Fibroblast of skin of right biceps (primary cell): ENCODE measurements around the gene STK39.

Experiments
- DNase-seq: peaks from one replicate; pipeline ENCODE4 v3.0.0-alpha.2; 2013

The STK39 gene

DNA sequence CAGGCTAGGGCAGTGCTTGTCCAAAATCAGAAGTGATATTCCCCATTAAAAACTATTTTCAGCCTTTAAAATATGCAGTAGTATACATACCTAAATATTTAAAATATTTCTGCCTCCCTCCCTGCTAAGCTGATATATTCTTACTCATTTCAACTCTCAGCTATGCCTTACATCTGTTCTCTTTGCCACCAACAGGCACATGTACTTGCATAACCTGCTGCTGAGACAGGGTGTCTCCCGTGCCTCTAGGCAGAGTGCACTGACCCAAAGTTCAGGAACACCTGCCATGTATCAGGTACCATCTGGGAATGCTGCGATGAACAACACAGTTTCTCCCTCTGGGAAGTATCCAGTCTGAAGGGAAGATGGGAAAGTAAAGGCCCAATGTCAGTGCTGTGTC is 91.7 kb downstream of the STK39 start:
- no peak for DNase-seq

GRCh38 chr2:168155046-168155445 is 92.3 kb downstream of the STK39 start:
- DNase-seq = no peak

- DNase-seq = no peak
Observed at GRCh38 chr2:168152902-168153530, 94.4 kb downstream of the STK39 start.

- no peak for DNase-seq
Observed at GRCh38 chr2:168149986-168150385, 97.4 kb downstream of the STK39 start.

- peak; percentile 12 for DNase-seq
Observed at GRCh38 chr2:168149150-168149974, 98.0 kb downstream of the STK39 start.

DNA sequence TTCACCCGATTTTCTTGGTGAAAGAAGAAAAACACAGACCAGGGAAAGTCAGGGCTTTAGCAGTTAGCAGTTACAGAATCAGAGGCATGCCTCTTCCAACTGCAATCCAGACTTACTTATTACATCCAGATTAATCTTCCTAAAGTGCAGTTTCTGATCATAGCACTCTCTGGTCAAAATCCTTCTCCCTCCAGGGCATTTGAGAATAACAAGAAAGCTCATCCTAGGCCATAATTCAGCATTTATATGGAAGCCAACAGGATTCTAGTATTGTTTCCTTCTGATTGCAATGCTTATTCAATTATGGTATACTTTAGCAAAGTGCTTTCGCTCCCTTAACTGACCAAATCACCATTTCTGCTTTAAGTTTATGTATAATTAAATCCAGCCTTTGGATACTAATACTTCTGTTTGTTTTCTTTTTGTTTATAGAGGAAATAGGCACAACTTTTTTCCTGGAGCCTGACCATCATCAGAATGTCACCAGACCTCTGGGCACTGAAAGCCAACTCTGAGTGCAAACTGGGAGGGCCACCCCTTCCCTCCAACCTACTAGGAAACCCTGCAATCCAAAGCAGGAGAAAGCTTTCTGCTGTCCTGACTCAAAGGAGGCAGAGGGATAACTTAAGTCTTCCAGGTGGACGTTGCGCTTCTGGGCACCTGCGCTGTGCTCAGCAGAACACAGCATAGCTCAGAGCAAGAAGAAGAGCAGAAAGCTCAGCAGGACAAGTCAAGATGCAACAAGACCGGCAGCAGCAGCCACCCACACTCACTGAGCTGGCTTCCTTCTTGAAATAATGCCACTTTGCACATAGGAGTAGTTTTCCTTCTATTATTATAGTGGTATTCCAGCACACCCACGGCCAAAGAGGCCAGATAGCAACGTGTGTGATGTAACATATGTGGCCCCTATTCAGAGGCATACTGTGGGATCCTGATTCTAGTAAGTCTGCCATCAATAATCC is 99.3 kb downstream of the STK39 start:
- no peak for DNase-seq

DNA sequence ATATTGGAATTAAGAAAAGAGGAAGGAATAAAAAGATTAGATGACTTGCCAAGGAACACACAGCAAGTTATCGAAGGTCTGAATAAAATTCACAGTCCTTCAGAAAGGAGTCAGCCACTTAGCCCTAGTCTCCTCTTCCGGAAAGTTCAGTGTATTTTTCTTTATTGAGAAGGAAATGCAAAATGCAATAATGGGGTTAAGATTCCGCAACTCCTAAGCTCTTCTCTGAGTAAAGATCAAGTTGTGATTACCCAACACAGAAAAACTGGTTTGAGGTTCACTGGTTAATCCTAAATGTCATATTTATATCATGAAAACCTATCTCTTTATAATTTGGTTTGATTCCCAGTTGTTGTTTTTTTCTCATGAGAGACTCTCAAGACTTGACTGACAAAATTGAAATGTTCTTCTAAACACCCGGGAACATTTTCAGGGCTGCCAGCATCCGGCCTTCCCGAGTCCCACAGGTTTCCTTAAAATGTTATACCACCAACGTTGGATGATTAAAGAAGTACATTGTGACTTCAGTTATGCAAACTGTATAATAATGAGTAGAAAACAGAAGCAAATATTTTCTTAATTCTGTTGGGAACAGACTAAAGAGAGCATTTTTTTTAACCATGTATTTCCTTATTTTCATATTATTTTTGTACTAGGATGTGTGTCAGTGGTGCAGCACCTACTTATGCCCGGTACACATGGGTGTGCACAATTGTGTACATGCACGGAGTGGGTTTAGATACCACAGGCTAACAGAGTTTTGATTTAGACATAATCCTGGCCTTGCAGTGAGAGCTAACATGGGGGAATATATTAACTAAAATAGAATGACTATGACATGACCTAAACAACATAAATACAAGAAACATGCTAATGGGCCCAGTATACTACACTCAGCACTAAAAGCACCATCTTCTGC is 100.2 kb downstream of the STK39 start:
- no peak for DNase-seq

DNA sequence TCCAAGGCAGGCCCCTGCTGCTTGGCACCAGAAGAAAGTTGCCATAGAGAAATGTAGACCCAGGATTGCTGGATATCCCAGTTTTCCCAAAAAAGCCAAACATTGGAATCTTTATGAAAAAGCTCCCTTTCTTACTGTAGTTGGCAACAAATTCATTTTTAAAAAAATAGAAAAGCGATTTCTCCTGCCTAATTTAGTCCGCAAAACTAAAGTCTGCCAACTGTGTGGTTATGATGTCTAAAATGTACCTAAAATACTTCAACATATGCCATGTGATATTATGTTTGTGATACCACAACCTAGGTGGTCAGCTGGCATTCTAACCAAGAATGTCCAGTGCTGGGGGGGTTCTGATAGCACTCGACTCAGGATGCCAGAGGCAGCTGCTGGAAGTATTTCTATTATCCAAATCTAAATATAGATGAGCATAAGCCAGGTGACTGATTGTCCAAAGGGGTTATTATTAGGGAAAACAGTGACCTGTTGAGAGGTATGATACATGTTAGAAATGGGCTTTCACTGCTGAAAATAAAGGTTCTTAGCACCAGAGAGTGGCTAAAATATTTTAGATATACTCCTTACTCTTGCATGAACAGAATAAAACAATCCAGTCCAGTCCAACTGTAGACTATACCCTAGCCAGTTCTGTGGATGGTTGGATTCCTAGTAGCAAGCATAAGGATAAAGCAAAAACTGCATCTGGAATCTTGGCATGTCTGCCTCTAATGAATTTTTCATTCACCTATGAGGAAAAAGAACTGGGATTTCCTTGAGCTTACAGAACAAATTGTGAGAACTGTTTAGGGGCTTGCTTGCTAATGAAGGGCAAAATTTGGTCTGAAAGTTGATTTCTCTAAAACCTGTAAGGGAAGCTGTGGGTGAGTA is 101.7 kb downstream of the STK39 start:
- DNase-seq = no peak

GRCh38 chr2:168145011-168145410 is 102.4 kb downstream of the STK39 start:
- DNase-seq = no peak

DNA sequence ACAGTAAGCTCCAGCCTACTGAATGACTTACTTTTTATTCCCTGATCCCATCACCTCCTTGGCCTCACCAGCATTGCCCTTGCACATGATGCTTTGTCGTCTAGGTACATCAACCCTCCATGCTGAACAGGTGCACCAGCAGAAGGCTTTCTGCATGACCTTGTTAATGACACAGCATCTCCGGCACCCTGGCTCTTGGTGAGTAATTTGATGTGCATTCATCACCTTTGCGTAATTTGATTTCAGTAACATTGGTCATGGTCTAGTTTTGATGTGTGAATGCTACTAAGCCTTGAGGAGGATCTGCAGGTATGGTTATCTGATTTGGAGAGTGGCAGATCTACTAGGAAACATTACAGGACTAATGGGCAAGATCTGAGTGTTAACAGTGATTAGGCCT is 103.6 kb downstream of the STK39 start:
- no peak for DNase-seq

DNA sequence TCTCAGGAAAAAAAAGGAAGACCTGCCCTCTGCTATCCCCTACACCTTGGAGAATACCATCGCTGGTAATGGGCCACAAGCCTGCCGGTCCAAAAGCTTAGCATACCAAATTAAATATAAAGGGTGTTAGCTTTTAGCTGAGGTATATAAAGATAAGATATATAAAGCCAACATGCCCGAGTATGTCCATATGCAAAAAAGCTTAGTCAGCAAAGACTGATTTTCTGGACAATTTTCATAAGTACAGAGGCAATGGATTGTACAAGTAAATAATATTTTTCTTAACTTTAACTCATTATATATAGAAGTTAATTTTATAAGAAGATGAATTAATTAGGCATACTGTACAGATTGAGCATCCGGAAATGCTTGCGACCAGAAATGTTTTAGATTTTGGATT is 106.5 kb downstream of the STK39 start:
- no peak for DNase-seq

DNA sequence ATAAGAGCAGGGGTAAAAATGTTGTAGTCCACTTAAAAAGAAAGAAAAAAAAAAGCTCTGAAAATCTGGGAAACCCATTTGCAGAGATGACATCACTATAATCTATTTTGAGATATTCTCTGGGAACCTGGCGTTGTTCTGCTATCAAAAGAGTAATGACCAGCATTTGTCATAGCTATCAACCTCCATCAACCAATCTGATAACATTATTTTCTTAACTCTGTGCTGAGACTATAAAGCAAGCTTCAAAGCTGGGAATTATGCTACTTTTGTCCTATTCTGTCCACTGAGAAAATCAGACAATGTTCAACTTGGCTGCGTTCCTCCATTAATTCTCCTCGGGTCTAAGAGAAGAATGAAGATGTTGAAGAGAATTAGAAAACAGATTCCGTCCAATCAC is 107.5 kb downstream of the STK39 start:
- no peak for DNase-seq

DNA sequence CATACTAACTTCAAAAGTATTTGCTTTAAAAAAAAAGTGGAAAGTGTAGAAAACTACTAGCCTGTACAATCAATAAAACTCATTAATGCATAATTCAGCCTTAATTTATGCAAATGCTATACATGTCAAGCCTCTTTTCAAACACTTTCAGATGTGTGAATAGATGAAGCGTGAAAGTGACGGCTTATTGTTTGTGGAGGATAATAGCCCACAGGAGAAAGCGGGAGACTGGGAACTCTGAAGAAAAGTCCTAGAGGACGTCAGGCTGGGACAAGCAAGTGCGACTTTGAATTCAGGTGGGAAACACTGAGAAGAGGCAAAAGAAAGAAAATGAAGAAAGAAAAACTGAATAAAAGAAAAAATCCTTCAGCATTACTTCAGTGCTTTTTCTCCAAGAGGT is 108.5 kb downstream of the STK39 start:
- no peak for DNase-seq

GRCh38 chr2:168138374-168138773 is 109.0 kb downstream of the STK39 start:
- peak; percentile 25 for DNase-seq

DNA sequence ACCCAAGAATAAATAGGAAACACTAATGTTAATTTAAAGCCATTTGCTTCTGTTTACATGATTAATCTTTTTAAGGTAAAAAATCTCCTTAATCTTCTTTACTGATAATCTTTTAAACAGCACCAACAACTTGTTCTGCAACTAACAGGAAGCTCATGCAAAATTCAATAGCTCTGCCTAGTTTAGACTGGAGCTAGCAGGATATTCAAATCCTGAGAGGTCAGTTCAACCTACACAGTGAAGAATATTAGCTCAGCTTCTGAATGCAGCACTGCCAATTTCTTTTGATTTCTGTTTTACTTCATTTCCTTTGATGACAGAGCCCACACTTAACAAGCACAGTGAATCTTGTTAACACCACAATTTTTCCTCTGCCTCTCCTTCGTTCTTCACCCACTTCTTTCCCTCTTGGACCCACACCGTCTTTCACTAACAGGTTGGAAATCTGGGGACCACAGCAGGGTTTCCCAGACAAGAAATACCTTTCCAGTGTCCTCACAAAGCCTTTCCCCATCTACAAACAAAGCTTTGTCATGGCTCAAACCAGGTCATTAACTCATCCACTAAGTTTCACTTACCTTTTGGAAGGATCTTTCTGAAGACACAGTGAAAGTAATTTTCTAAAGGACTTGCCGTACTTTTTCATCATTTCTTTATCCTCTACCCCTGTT is 109.8 kb downstream of the STK39 start:
- no peak for DNase-seq

- DNase-seq = peak; percentile 49
Observed at GRCh38 chr2:168136392-168136977, 110.9 kb downstream of the STK39 start.

DNA sequence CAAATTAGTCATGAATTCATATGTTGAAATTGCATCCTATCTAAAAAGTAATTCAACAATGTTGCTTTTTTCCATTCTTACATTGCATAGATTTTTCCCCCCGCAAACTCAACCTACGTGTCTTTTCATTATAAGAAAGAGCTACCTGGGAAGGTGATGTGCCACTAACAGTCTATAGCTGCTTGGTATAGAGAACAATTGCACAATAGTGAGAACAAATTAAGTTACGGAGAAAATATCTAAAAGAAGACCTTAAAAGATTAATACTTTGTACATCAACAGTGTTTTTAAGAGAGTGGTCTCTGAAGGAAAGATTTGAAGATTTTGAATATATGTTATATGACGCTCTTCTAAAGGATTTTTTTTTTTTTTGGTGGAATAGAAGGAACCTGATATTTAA is 111.8 kb downstream of the STK39 start:
- DNase-seq = no peak

DNA sequence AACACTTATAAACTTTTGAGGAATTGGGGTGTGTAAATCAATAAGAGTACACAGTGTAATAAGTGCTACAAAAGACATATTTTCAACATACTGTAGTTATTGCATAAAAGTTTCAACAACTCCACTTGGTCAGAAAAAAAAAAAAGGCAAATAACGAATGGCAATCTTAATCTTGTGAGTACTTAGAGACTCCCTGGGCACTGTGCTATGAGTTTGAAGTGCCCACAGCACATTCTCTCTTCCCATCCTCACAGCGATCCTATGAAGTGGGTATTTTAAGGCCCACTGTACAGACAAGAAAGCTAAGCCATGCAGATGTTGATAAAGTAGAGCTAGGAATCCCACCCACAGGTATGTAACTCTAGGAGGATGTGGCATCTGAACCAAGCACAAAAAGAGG is 112.3 kb downstream of the STK39 start:
- no peak for DNase-seq

GRCh38 chr2:168134485-168134884 is 112.9 kb downstream of the STK39 start:
- no peak for DNase-seq

DNA sequence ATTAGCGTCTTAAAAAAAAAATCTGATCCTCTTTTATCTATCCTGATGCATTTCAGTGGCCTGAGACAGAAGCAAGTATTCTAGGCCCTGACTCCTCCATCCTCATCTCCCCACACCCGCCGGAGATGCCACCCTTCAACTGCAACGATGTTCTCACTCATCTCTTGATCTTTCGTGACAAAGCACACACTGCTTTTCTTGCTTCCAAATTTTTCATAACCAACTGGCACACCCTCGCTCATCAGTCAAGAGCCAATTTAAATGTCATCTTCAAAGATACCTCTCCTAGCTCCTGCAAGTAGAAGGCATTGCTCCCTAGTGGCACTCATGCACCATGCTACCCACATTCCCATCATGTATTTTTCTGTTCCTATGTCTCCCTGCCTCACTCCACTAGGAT is 115.0 kb downstream of the STK39 start:
- DNase-seq = no peak
